ENCODE measurements around the gene FAM3B.
"Not testable (repeated sequence)": the region's sequence is repeated elsewhere in the genome, so short reads cannot be mapped to it uniquely, and the experiment has no call there.

The FAM3B gene

DNA sequence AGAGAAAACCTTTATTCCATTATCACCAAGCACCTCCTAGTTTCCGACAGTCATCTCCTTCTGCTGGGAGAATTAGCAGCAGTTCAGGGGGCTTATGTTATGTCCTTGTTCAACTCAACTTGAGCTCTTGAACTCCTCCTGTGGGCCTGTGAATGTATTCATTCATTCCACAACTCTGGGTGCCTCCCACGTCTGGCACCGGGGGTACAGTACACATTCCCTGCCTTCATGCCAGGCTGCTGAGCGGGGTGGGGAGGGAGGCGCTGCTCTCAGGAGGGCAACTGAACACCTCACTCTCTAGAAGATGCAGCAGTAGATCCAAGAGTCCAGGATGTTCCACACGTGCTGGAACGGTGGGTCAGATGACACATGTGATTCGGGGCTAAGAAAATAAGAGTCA, 40.9 kb downstream of the FAM3B start:
- DNase-seq: no peak

DNA sequence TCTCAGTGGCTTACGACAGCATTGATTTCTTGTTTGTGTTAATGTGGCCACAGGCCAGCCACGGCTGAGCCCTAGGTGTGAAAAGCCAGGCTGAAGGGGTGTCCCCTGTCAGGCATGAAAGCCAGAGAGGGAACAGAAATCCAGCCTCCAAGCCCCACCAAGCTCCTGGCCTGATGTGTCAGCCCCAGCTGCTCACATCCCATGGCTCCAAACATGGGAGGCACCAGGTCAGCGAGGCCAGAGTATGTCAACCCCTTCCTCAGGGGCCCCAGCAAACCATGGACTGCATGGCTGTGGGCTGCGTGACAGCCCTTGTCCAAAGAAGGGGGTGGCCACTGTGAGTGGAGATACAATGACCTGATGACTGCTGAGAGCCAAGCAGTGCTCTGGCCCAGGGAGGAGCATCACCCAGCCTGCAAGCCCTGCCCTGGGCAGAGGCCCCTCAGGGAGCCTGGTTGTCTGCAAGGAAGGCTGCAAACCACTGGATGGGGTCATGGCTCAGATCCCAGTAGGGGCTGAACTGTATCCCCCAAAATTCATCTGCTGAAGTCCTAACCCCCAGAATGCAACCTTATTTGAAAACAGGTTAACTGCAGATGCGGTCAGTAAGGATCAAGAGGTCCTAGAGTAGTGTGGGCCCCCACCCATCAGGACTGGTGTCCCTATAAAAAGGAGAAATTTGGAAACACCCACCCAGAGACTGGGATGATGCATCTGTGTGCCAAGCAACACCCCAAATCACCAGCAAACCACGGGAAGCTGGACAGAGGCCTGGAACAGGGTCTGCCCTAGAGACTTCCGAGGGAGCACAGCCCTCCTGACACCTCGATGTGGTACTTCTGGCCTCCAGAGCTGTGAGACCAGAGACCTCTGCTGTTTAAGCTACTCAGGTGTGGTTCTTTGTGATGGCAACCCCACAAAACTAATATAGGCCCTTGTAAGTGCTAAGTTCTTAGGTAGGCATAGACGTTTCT, 41.9 kb downstream of the FAM3B start:
- no peak for DNase-seq

DNA sequence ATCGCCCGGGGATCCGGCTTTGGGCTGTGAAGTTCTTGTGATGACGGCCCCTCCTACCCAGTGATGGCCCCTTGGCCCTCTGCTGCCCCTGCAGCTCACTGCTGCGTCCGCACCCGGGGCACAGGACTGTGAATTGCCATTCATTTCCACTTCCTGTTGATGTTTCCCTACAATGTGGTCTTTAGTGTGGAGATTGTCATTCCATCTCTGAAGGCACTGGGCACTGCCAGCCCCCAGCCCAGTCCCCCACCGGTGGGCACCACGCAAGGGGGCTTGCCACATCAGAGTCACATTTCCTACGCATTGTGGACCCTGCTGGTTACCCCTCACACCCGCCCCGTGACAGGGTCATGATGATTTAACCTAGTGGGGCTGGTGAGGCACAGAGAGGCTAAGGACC, 42.7 kb downstream of the FAM3B start:
- DNase-seq: no peak

DNA sequence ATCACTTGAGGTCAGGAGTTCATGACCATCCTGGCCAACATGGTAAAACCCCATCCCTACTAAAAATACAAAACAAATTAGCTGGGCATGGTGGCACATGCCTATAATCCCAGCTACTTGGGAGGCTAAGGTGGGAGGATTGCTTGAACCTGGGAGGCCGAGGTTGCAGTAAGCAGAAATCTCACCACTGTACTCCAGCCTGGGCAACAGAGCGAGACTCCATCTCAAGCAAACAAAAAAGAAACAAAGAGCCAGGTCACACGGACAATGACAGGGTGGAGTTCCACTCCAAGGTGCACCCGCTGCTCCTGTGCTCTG, 43.1 kb downstream of the FAM3B start:
- not testable (repeated sequence) for DNase-seq

DNA sequence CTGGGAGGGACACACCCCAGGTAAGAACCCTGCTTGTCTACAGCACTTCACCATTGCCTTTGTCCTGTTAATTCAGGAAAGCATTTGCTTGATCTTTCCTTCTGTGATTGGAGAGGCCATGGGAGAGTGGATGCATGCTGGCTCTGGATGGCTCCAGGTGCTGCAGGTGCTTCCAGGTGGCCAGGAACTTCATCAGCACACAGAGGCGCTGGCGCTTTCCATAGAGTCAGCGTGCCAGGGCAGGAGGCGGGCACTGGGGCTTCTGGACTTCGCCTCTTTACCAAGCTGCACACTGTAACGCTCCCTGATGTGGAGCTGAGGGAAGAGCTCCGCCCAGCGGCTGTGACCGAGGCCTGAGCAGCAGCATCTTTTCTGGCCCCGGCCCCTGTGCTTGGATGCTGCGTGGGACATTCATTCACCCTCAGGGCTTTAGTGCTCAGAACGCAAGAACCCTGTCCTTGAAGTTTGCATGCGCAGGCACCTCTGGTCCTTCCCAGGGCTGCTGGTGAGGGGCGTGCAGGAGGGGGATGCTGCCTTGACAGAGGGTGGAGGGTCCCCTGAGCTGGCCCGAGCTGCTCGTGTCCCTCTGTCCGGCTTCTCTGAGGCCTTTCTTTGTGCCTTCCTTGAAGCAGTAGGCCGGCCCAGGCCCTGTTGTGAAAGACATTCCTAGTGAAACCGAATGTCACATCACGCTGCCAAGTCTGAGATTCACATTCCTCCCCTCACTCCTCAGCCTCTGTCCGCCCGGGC, 43.6 kb downstream of the FAM3B start:
- DNase-seq: no peak

DNA sequence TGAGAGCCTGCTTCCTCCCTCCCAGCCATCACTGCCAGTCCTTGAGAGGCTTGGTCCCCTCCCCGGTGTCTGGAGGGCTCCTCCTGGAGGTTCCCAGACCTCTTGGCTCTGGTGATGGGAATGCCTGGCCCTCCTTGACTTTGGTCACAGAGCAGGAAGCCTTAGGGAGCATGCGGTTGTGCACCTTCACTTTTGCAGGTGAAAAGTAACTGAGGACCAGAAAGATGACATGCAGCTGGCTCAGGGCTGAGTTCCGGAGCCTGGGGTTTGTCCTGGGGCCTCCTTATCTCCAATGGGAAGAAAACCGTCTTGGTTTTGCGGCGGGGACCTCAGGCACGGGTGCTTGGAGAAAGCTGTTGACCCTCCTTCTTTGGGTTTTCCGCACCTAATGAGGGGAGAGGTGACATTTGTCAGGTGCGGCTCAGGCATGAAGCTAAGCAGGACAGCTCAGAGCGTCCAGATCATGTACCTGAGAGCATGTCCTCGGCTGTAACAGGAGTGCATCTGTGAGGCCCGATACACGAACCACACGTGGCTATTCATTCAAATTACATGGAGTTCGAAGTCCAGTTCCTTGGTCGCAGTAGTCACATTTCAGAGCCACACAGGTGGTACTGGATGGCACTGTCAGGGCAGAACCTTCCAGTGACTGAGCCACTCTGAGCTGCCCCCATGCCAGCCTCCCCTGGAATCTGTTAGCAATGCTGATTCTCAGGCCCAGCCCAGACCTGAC, 44.6 kb downstream of the FAM3B start:
- no peak for DNase-seq

DNA sequence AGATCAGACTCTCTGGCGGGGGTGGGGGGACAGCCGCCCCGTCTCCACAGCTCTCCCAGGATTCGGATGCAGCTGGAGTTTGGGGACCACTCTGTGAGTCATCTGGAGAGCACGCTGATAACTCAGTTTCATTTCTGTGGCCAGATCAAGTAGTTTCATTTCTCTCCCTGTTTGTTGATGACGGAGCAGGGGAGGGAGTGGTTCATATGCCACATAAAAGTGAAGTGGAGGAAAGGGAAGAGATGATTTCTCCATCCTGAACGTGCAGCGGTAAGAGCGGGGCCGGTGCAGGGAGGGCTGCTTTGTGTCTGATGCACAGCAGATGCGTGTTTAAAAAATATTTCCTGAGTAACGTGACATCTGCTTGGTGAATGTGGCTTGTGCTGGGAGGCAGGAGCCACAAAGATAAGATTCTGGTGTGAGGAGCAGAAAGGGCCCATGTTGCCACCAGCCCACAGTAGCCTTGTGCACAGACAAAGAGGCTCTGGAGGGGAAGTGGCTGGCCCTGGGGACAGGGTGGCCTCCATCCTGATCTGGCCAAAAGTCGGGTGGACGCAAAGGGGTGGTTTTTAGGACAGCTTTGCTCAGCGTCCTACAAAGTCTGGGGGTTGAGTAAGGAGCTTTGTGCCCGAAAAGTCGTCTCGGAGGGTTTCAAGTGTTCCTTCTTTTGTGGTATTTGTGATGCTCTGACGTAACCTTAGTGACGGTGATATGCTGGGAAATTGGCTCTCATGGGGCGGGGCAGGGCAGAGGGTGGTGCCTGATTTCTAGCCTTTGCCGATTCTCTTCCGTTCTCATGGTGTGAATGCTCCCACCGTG, 45.4 kb downstream of the FAM3B start, which contains the start of gene MX2:
MX2 (plus strand) TSS at position 242 of the 819 bp plus-strand sequence. CDS start 14,880 bp downstream, outside the sequence.
- DNase-seq: peak; percentile 78

DNA sequence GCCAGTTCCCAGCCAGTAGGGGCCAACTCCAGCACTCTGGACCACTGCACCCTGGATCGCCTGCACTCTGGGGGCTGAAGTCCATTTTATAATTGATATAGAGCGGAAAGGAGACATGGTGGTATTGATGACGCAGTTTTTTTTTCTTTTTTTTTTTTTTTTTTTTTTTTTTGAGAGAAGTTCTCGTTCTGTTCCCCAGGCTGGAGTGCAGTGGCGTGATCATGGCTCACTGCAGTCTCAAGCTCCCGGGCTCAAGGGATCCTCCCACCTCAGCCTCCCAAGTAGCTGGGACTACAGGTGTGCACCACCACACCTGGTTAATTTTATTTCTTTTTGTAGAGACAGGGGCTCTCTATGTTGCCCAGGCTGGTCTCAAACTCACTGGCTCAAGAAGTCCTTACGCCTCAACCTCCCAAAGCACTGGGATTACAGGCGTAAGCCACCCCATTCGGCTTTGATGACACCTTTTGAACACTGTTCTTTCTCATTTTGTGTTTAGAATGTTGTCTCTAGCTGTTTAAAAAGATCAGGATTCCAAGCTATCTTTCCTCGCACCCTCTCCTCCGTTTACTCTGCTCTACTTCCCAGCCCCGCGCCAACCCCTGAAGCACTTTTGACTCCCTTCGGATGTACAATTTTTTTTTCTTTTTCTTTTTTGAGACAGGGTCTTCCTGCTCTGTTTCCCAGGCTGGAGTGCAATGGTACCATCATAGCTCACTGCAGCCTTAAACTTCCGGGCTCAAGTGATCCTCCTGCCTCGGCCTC, 46.2 kb downstream of the FAM3B start:
- DNase-seq: no peak

DNA sequence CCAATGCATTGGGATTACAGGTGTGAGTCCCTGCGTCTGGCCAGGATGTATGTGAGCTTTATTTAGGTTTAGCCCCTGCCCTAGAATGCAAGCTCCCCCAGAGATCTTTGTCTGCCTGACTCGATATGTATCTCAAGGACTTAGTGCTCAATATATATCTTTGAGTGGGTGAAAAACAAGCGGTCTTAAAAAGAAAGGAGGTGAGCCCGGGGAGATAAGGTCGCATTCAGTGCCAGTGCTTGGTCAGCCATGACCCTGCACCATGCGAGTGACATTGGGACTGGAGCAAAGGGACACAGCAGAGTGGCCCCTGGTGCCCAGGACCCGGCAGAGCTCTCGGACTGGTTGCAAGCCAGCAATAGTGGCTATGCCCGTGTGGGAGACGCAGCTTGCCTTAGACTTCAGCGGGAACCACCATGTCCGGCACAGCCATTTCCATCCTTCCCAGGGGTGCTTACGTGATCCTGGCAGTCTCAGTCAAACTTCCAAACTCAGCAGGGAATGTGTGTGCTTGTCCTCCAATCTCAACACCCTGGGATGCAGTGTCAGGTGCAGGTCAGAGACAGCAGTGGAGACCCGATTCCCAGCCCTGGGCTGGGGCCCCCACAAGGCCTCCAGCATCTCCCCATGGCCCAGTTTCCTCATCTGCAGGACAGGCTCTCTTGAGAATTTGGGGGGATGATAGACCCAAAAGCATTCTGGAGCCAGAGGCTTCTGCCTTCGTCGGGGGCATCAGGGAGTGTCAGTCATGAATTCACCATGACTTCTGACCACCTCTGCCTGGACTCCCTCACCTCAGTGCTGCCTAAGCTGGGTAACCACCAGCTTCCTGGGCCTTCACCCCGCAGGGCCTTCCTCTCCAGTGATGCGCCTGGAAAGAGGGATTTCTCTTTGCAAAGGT, 47.0 kb downstream of the FAM3B start:
- DNase-seq: no peak

DNA sequence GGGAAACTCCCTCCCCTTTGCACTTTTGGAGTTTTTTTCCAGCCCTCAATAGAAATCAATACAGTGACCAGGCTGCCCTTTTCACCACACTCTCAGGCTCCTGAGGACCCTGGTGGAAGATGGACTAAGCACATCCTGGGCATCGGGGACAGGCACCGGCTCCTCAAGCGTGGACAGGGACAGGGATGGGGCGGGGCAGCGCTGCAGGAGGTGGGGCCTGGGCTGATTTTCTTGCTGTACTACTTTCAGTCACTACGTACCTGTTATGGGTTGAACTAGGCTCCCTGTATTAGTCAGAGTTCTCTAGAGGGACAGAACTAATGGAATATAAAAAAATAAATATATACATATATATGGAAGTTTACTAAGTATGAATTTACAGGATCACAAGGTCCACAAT, 47.7 kb downstream of the FAM3B start:
- DNase-seq: no peak

DNA sequence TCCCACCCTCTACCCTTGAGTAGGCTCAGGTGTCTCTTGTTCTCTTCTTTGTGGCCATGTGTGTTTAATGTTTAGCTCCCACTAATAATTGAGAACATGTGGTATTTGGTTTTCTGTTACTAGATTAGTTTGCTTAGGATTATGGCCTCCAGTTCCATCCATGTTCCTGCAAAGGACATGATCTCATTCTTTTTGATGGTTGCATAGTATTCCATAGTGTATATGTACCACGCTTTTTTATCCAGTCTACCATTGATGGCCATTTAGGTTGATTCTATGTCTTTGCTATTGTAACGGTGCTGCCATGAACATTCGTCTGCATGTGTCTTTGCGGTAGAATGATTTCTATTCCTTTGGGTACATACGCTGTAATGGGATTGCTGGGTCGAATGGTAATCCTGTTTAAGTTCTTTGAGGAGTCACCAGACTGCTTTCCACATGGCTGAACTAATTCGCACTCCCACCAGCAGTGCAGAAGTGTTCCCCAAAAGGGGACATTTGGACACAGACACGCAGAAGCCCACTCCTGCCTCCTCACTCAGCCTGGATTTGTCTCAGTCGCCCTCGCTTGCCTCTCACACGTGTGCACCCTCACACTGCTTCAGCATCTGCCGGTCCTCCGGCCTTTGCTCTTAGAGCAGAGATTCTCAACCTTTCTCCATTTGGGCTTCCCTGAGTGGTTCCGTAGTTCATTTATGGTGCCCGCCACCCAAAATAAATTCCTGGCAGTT, 48.9 kb downstream of the FAM3B start:
- DNase-seq: no peak

DNA sequence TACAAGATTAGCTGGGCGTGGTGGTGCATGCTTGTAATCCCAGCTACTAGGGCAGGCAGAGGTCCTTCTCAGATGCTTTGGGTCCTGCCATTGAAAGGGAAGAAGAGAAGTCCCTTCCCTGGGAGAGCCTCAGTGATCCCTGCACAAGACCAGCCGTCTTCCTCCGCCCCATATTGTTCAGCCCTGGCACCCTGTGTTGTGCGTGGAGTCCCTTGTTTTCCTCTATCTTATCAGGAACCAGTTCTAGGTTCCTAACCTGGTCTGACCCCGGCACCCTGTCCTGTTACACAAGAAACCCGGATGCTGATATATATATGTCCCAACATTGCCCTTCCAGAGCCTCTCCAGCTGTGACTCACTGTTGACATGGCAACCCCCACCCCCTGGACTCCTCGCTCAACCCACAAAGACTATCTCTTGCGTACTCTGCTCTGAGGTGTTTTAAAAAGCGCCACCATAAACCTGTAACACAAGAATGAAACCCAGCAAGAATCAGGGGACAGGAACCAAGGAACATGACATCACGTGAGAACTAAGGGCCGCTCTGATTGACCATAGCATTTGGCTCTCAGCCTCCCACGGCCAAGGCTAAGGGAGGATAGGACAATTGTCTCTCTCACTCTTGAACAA, 50.0 kb downstream of the FAM3B start:
- DNase-seq: no peak

DNA sequence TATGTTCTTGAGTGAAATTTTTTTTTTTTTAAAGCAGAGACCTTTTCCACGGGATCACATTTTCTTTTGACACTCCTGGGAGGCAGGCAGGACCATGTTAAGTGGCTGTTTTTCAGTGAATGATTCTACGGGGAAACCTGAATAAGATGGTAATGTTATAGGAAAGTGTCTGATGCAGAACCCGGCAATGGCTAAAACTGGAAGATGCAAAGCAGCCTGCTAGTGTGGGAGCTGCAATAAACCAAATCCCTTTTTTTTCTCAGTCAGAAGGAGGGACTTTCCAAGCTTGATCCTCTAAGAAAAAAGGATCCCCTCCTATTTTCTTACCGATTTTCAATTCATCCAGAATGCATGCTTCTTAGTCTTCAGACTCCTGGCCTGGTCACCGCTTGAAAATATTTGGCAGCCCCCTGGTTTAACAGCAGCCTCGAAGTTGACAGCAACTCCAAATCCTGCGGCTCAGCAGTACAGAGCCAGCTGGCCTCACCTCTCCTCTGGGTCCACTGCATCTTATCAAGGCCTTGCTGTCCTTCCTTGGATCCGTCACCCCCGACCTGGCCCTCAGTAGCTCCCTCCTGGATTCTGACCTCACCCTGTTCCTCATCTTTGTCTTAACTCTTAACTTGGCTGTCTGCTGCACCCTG, 50.8 kb downstream of the FAM3B start:
- DNase-seq: no peak

DNA sequence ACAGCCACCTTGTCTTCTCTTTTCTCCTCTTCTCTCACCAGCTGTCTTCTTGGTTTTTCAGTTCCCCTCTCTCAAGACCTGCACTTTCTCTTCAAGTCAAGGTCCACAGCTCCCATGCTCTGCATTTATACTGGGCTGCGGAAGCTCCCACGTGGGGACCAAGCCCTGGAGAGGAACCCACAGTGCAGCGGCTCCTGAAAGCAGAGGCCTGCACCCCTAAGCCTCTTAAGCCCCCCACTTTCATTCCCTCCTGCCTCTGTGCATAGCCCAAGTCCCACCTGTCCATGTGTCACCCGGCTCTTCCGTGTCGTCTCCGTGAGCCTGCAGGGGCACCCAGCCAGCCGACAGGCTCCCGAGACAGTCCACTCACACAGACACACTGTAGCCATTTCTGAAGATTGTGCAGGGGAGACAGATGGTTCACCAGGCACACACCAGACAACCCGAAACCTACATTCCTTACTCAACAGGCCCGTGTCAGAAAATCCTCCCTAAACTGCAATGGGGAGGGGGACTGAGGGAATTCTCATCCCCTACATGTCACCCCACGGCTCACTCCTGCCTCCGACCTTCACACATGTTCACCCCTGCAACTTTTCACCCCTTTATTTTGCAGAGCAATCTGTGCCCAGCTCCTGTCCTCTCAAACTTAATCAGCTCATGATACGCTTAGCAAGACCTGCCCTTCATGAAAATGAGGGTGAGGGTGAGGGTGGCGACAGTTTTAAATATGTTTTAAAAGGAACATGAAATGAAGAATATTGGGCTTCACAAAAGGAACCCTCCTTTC, 51.5 kb downstream of the FAM3B start:
- DNase-seq: no peak

DNA sequence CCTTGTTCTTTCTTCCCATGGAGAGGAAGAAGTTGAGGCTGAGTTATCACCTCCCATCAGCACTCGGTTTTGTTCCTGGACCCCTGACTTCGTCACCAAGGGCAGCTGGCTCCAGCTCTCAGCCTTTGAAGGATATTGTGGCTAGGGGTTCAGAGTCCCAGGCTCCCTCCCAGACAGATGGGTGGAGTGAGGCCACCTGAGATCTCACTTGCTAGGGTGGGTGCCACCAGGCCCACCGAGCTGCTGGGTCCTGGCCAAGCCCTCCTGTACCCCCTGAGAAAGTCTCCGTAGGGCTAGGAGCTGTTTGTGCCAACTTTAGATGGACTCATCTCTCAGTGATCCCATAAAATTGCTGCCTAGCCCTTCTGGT, 52.1 kb downstream of the FAM3B start:
- no peak for DNase-seq

DNA sequence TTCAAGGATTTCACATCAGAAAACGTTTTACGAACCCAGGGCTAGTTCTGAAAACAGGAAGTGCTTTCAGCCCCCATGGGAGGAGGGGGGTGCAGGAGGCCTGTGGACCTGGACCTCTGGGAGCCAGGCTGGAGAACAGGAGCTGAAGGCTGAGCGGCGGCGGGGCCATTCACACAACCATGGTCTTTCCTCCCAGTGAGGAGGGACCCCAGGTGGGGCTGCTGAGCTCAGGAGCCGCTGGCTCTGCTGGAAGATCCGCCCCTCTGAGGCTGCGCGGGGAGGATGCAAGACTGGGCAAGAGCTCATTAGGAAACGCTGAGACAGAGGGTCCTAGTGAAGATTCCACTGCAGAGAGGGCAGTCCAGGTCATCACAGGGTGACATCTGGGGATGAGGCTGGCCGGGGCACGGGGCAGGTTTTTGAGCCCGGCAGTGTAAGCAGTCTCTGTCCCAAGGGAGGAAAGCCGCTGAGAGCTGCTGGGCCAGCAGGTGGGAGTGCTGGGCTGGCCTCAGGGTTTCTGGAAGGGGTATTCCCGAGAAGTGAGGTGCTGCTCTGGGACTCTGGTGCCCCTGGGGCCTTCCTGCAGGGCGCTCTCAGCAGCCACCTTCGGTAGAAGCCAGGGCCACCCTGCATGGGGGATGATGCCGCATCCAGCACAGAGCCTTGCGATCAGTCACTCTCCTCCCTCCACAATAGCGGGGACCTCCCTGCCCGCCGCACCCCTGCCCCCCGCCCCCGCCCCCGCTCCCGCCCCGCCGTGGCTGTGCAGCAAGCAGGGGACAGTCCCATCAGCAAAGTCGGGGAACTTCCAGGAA, 52.7 kb downstream of the FAM3B start:
- peak; percentile 4 for DNase-seq
